ENCODE results near the gene DNAJB13. TPM values are rescaled to one million over a fixed set of nuclear protein-coding genes. Genes with fewer than 3 reads are reported as not detected.

Gene DNAJB13
- total and polyA plus RNA-seq, 2 of the 13 experiments (the other 11 are each of a cell fraction or from before 2014, with no cell fraction given), result 2.3 TPM; not detected in 1

DNA sequence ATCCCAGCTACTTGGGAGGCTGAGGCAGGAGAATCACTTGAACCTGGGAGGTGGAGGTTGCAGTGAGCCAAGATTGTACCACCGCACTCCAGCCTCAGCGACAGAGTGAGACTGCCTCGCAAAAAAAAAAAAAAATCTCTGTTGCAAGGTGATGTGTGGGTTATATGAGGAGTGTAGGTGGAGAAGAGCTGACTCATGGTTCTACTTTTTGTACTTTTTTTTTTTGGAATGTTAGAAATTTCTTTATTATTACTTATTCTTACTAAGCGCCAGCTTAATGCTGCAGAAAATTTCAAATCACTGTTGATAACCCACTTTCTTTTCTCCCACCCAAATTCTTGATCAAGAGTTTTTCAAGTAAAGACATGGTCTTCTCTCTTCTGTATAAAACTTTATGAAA lies 29.6 kb upstream of the DNAJB13 start (continued):
- no peak for TF ChIP-seq PRPF4 (IDR thresholded peaks at IDR 0.05; ENCODE audit: low read depth, low read length, poor library complexity, severe bottlenecking)

DNA sequence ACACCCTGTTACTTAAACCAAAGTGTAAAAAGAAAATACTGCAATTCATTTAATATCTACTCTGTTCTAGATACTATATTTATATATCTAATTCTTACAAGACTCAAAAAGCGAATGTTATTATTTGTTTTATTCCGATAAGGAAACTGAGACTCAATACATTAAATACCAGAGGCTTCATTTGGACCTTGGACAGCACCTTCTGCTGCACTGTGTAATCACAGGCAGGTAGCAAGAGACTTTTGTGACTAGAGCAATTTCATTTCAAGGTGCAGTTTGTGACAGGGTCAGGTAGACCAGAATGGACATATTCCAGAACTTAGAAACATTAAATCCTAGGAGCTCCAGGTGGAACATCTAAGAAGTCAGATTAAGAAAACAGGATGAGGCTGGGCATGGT lies 21.4 kb upstream of the DNAJB13 start:
- no peak overlapping the region for H3K4me2 ChIP-seq (ENCODE audit: low read depth, low read length)
- ChIA-PET CTCF (ENCODE audit: low intra/inter-chr PET ratio, low total read pairs) (no interaction called here), POLR2A (no interaction called here)
- H3K9ac ChIP-seq (ENCODE audit: insufficient read depth, low read depth, low read length), result no peak overlapping the region
- H3K4me3 ChIP-seq (replicated peaks in 1 of 3; ENCODE audit: insufficient read depth in 1 of 3, low read depth in 2 of 3, low read length in 3 of 3), result no peak overlapping the region
- intact Hi-C loops (cut with micrococcal nuclease; ENCODE audit: unreplicated experiment) (no loop called here), in situ Hi-C loops (cut with HindIII; ENCODE audit: extremely low pct_ligation_motif_present, low pct_unique_long_range_greater_than_20kb) (no loop called here)
- ATAC-seq (no peak), FAIRE-seq (no peak), DNase-seq (ENCODE audit: low spot score) (no peak)
- peaks cover 18 to 29% of the 10 kb centered on the region in 2 experiments for H3K36me3 ChIP-seq (replicated peaks in 1 of 2; ENCODE audit: control insufficient read depth in 1 of 2, insufficient read depth in 2 of 2, low read length in 2 of 2)
- H3K4me1 ChIP-seq (ENCODE audit: insufficient read depth, low read length), result no peaks in the 10 kb centered on the region
- H2AFZ ChIP-seq (ENCODE audit: low read length), result no peak overlapping the region
- 96% methylated on average over 2 of the region's 2 CpGs for WGBS (ENCODE audit: low lambda C conversion rate)
- H4K20me1 ChIP-seq (ENCODE audit: insufficient read depth, low read length), result no peaks in the 10 kb centered on the region
- H3K27ac ChIP-seq (ENCODE audit: extremely low read length, insufficient read depth, low read length), result no peak overlapping the region
- no peaks in the 10 kb centered on the region; a peak in 1 of 5 replicates for H3K27me3 ChIP-seq (ENCODE audit: control insufficient read depth in 1 of 2, insufficient read depth in 2 of 2, low read length in 2 of 2)
- no peaks in the 10 kb centered on the region for H3K79me2 ChIP-seq (ENCODE audit: insufficient read depth, low read length)
- no TSS peak for BruUV-seq (replicated peaks)
- no peaks in the 10 kb centered on the region for H3K9me3 ChIP-seq (ENCODE audit: low read length)
- TF ChIP-seq, protein P1, sequence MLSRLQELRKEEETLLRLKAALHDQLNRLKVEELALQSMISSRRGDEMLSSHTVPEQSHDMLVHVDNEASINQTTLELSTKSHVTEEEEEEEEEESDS (CRISPR knock-in tag; IDR thresholded peaks at IDR 0.05; ENCODE audit: borderline replicate concordance), result no peak
- TF ChIP-seq ZNF567 (CRISPR knock-in tag; IDR thresholded peaks at IDR 0.05; ENCODE audit: borderline replicate concordance) (no peak), ZFY (CRISPR knock-in tag; IDR thresholded peaks at IDR 0.05) (no peak), SIX4 (CRISPR knock-in tag; IDR thresholded peaks at IDR 0.05) (no peak), RBAK (CRISPR knock-in tag; IDR thresholded peaks at IDR 0.05) (no peak), BRCA1 (CRISPR knock-in tag; IDR thresholded peaks at IDR 0.05) (no peak), CREB1 (IDR thresholded peaks at IDR 0.05) (no peak), CREB1 (CRISPR knock-in tag; IDR thresholded peaks at IDR 0.05) (no peak), POLR2A (IDR thresholded peaks at IDR 0.05; ENCODE audit: insufficient read depth in 1 of 2, low read depth in 2 of 2, low read length in 2 of 2) (no peak), ZNF343 (CRISPR knock-in tag; IDR thresholded peaks at IDR 0.05) (no peak), AHR (CRISPR knock-in tag; IDR thresholded peaks at IDR 0.05) (no peak), ZNF747 (CRISPR knock-in tag; IDR thresholded peaks at IDR 0.05; ENCODE audit: borderline replicate concordance) (no peak), CHCHD3 (CRISPR knock-in tag; IDR thresholded peaks at IDR 0.05) (no peak), ZNF777 (CRISPR knock-in tag; IDR thresholded peaks at IDR 0.05) (no peak), ZNF432 (CRISPR knock-in tag; IDR thresholded peaks at IDR 0.05; ENCODE audit: borderline replicate concordance) (no peak), NKX3-1 (CRISPR knock-in tag; IDR thresholded peaks at IDR 0.05) (no peak), NCOA1 (CRISPR knock-in tag; IDR thresholded peaks at IDR 0.05) (no peak), FOXO1 (CRISPR knock-in tag; IDR thresholded peaks at IDR 0.05) (no peak), MBD4 (IDR thresholded peaks at IDR 0.05; ENCODE audit: borderline replicate concordance, low read length) (no peak), HOXA9 (CRISPR knock-in tag; IDR thresholded peaks at IDR 0.05; ENCODE audit: borderline replicate concordance) (no peak)

Data from HepG2 (cell line).